IMR-90 (cell line): ENCODE results near the gene ABCB6. TPM values are rescaled to one million over a fixed set of nuclear protein-coding genes. Genes with fewer than 3 reads are reported as not detected.

Experiments
- ATAC-seq: fragments of 200-7000 bp; cut with Tn5 transposase; 2 replicates; pipeline ENCODE4 v1.9.1; 2020; ENCODE audit warnings: low read depth, mild to moderate bottlenecking, moderate library complexity
- BruUV-seq: library from RNA; stranded (reverse); fragments of 400-500 nt; replicated peaks from 2 replicates; lab custom pipeline; 2021; lab: Mats Ljungman, UMichigan
- CTCF ChIA-PET: fragments of 300-600 bp; formaldehyde crosslinking; extraction: SDS; loops from one replicate; lab custom pipeline; 2021; ENCODE audit warnings: antibody characterized with exemption; lab: Yijun Ruan, JAX
- POLR2A ChIA-PET: fragments of 300-600 bp; sonication (Branson Sonifier 250); formaldehyde crosslinking; loops from one replicate; lab custom pipeline; 2022; ENCODE audit warnings: antibody characterized with exemption; ENCODE audit not compliant: unreplicated experiment; lab: Charles Lee
- DNase-seq: peaks from one replicate; pipeline ENCODE4 v3.0.0; 2013
- H2AFZ ChIP-seq: replicated peaks from 2 replicates; pipeline ENCODE3; 2013; ENCODE audit warnings: low read length, mild to moderate bottlenecking; ENCODE audit not compliant: poor library complexity
- H2AK5ac ChIP-seq: 2 replicates; pipeline ENCODE4 v1.6.1; 2013; ENCODE audit warnings: low read depth, low read length, inconsistent platforms
- H2AK9ac ChIP-seq: replicated peaks from 2 replicates; pipeline ENCODE3; 2013; ENCODE audit warnings: mild to moderate bottlenecking, low read depth, low read length, moderate library complexity; ENCODE audit not compliant: poor library complexity
- H2BK120ac ChIP-seq: 2 replicates; pipeline ENCODE4 v1.6.1; 2013; ENCODE audit warnings: low read depth, low read length, inconsistent platforms
- H2BK15ac ChIP-seq: 3 replicates; pipeline ENCODE4 v1.6.1; 2013; ENCODE audit warnings: low read depth, low read length, inconsistent platforms
- H2BK20ac ChIP-seq: 2 replicates; pipeline ENCODE4 v1.6.1; 2013; ENCODE audit warnings: low read depth, mild to moderate bottlenecking, inconsistent platforms, low read length, moderate library complexity
- H2BK5ac ChIP-seq: 2 replicates; pipeline ENCODE4 v1.6.1; 2013; ENCODE audit warnings: mild to moderate bottlenecking, low read depth, low read length, inconsistent platforms; ENCODE audit not compliant: poor library complexity, severe bottlenecking
- H3K14ac ChIP-seq: replicated peaks from 2 replicates; pipeline ENCODE4 v1.6.1; 2013; ENCODE audit warnings: low read depth, low read length, inconsistent platforms
- H3K18ac ChIP-seq: 2 replicates; pipeline ENCODE4 v1.6.1; 2013; ENCODE audit warnings: low read depth, low read length, control low read depth
- H3K23ac ChIP-seq: 2 replicates; pipeline ENCODE4 v1.6.1; 2013; ENCODE audit warnings: low read depth, low read length, inconsistent platforms
- H3K27ac ChIP-seq: 2 replicates; pipeline ENCODE4 v1.5.1; 2013; ENCODE audit warnings: mild to moderate bottlenecking, control low read depth, low read length; ENCODE audit not compliant: insufficient read depth
- H3K27me3 ChIP-seq: 2 replicates; pipeline ENCODE4 v1.6.1; 2013; ENCODE audit warnings: low read length; ENCODE audit not compliant: control insufficient read depth, insufficient read depth
- H3K36me3 ChIP-seq: 2 replicates; pipeline ENCODE4 v1.6.1; 2013; ENCODE audit warnings: low read length, mixed read lengths; ENCODE audit not compliant: control insufficient read depth, insufficient read depth
- H3K4ac ChIP-seq: 2 replicates; pipeline ENCODE4 v1.6.1; 2013; ENCODE audit warnings: low read depth, low read length, inconsistent platforms
- H3K4me1 ChIP-seq: 2 replicates; pipeline ENCODE4 v1.6.1; 2013; ENCODE audit warnings: low read length, mixed read lengths; ENCODE audit not compliant: control insufficient read depth, insufficient read depth
- H3K4me2 ChIP-seq: 2 replicates; pipeline ENCODE4 v1.6.1; 2013; ENCODE audit warnings: low read depth, mild to moderate bottlenecking, control low read depth, low read length, moderate library complexity
- H3K4me3 ChIP-seq: 2 replicates; pipeline ENCODE4 v1.5.1; 2013; ENCODE audit warnings: low read depth, mild to moderate bottlenecking, control low read depth, low read length, moderate library complexity; ENCODE audit not compliant: insufficient read depth
- H3K56ac ChIP-seq: 2 replicates; pipeline ENCODE4 v1.6.1; 2013; ENCODE audit warnings: low read length, inconsistent platforms; ENCODE audit not compliant: insufficient read depth; ENCODE audit errors: extremely low read depth
- H3K79me1 ChIP-seq, 2 experiments: 2 replicates each; pipeline ENCODE4 v1.6.1; 2013; ENCODE audit warnings: low read length in 2 of 2, inconsistent platforms in 1 of 2, low read depth in 1 of 2
- H3K9ac ChIP-seq: 2 replicates; pipeline ENCODE4 v1.6.1; 2013; ENCODE audit warnings: low read depth, low read length, control low read depth
- H3K9me1 ChIP-seq: 2 replicates; pipeline ENCODE4 v1.6.1; 2013; ENCODE audit warnings: low read length, inconsistent platforms; ENCODE audit not compliant: insufficient read depth
- H3K9me3 ChIP-seq: 2 replicates; pipeline ENCODE4 v1.6.1; 2013; ENCODE audit warnings: low read length; ENCODE audit not compliant: control insufficient read depth, insufficient read depth
- H4K20me1 ChIP-seq: 2 replicates; pipeline ENCODE4 v1.6.1; 2013; ENCODE audit warnings: low read length, inconsistent platforms; ENCODE audit not compliant: insufficient read depth
- H4K5ac ChIP-seq: 2 replicates; pipeline ENCODE4 v1.6.1; 2013; ENCODE audit warnings: mild to moderate bottlenecking, low read depth, low read length, control low read depth
- H4K8ac ChIP-seq, 2 experiments: 2 replicates each; pipeline ENCODE4 v1.6.1; 2013; ENCODE audit warnings: low read depth in 2 of 2, low read length in 2 of 2, control low read depth in 1 of 2, inconsistent platforms in 1 of 2
- H4K91ac ChIP-seq: 2 replicates; pipeline ENCODE4 v1.6.1; 2013; ENCODE audit warnings: low read depth, low read length, inconsistent platforms; ENCODE audit not compliant: insufficient read depth
- BHLHE40 ChIP-seq: fragments of 150-350 bp; IDR thresholded peaks from 2 replicates; pipeline ENCODE4 v1.6.1; 2016; ENCODE audit warnings: mild to moderate bottlenecking, low read depth, low read length
- CEBPB ChIP-seq: IDR thresholded peaks from 2 replicates; pipeline ENCODE4 v1.6.1; 2012; ENCODE audit warnings: low read depth, low read length, improper control_type of control experiment
- CTCF ChIP-seq: conservative IDR thresholded peaks from 2 replicates; pipeline ENCODE4 v1.5.1; 2012; ENCODE audit warnings: mild to moderate bottlenecking, low read depth, low read length, improper control_type of control experiment
- ELK1 ChIP-seq: fragments of 150-350 bp; IDR thresholded peaks from 2 replicates; pipeline ENCODE4 v1.6.1; 2016; ENCODE audit warnings: low read depth, mild to moderate bottlenecking, low read length, moderate library complexity, borderline replicate concordance
- FOS ChIP-seq: fragments of 150-350 bp; IDR thresholded peaks from 2 replicates; pipeline ENCODE4 v1.6.1; 2016; ENCODE audit warnings: low read depth, low read length
- MAZ ChIP-seq: IDR thresholded peaks from 2 replicates; pipeline ENCODE4 v1.6.1; 2012; ENCODE audit warnings: low read depth, mild to moderate bottlenecking, low read length, improper control_type of control experiment, moderate library complexity, borderline replicate concordance
- NFE2L2 ChIP-seq: fragments of 150-350 bp; IDR thresholded peaks from 2 replicates; pipeline ENCODE4 v1.6.1; 2016; ENCODE audit warnings: low read depth, mild to moderate bottlenecking, low read length
- POLR2A ChIP-seq: IDR thresholded peaks from 2 replicates; pipeline ENCODE4 v1.6.1; 2012; ENCODE audit warnings: mild to moderate bottlenecking, low read depth, low read length
- RAD21 ChIP-seq: IDR thresholded peaks from 2 replicates; pipeline ENCODE4 v1.6.1; 2012; ENCODE audit warnings: low read length, improper control_type of control experiment
- RCOR1 ChIP-seq: IDR thresholded peaks from 2 replicates; pipeline ENCODE4 v1.6.1; 2012; ENCODE audit warnings: mild to moderate bottlenecking, low read length, improper control_type of control experiment; ENCODE audit not compliant: insufficient replicate concordance
- SMC3 ChIP-seq: fragments of 150-350 bp; IDR thresholded peaks from 2 replicates; pipeline ENCODE4 v1.6.1; 2016; ENCODE audit warnings: low read depth, mild to moderate bottlenecking, antibody characterized with exemption, low read length, moderate library complexity
- USF2 ChIP-seq: fragments of 150-350 bp; IDR thresholded peaks from 2 replicates; pipeline ENCODE4 v1.6.1; 2017; ENCODE audit warnings: mild to moderate bottlenecking, antibody characterized with exemption, low read length, low read depth
- WGBS, 2 experiments: methylation state at CpG; one replicate each; pipeline versions ENCODE4 v1.1.5 to v1.1.7; 2013; ENCODE audit warnings: missing lambda C conversion rate in 2 of 2; ENCODE audit not compliant: insufficient read length in 1 of 2; ENCODE audit errors: extremely low coverage in 2 of 2; 5-methylcytosine and 5-hydroxymethylcytosine counted together
- dilution Hi-C: fragments of 300-500 bp; cut with HindIII; formaldehyde crosslinking; loops from one replicate; pipeline ENCODE4 v1.14.3; 2018; ENCODE audit warnings: low sequenced_read_pairs; ENCODE audit not compliant: unreplicated experiment
- in situ Hi-C: fragments of 300-500 bp; cut with MboI; formaldehyde crosslinking; loops from 3 replicates; pipeline ENCODE4 v1.14.3; 2019; ENCODE audit warnings: low sequenced_read_pairs, inconsistent platforms, mixed read lengths
- intact Hi-C: fragments of 100-400 bp; cut with micrococcal nuclease; formaldehyde crosslinking; loops from 2 replicates; pipeline ENCODE4 v1.10.0; 2022
- polyA plus RNA-seq, 3 experiments: library from polyadenylated mRNA; depleted of rRNA; stranded (reverse); fragments of >200 nt; gene quantifications; 2 replicates each; pipeline ENCODE4 v1.2.3, GENCODE V29; 2012; ENCODE audit warnings: low replicate concordance in 1 of 3
- total RNA-seq: library from RNA; depleted of rRNA; stranded (reverse); fragments of >200 nt; gene quantifications from 2 replicates; pipeline ENCODE4 v1.2.3, GENCODE V29; 2012

Gene ABCB6
- total and polyA plus RNA-seq, 2 of the 4 experiments (the other 2 are of a cell fraction): 12.5 to 24.7 TPM

GRCh38 chr2:219214786-219215185 is 4.0 kb downstream of the ABCB6 start:
- Histone ChIP-seq H2BK15ac (no peak overlapping the region), H2AK5ac (no peak overlapping the region), H2BK5ac (no peak overlapping the region), H3K23ac (no peak overlapping the region), H3K36me3 (peaks cover 49% of the 10 kb centered on the region), H4K20me1 (peaks cover 11% of the 10 kb centered on the region), H4K91ac (no peak overlapping the region), H3K27me3 (no peaks in the 10 kb centered on the region), H3K4ac (no peak overlapping the region), H3K9me3 (no peaks in the 10 kb centered on the region), H2BK120ac (no peak overlapping the region), H3K14ac (no peak overlapping the region), H4K5ac (no peak overlapping the region), H2BK20ac (no peak overlapping the region), H3K4me1 (peaks cover 5% of the 10 kb centered on the region; the same call in 1 of the 2 replicates), H3K9ac (no peak overlapping the region), H3K56ac (no peak overlapping the region), H3K18ac (no peak overlapping the region), H2AFZ (no peak overlapping the region), H3K27ac (no peak overlapping the region), H3K4me2 (no peak overlapping the region), H3K79me1 (peaks cover 8 to 28% of the 10 kb centered on the region in 2 experiments; a peak in 3 of 4 replicates), H3K4me3 (no peak overlapping the region), H4K8ac (no peak overlapping the region), H2AK9ac (no peak overlapping the region), H3K9me1 (peaks cover 6% of the 10 kb centered on the region)
- no peak for TF ChIP-seq NFE2L2
- no peak for TF ChIP-seq POLR2A
- no peak for TF ChIP-seq ELK1
- no peak for TF ChIP-seq RAD21
- no peak for TF ChIP-seq FOS
- no peak for TF ChIP-seq SMC3
- no peak for TF ChIP-seq RCOR1
- no peak for TF ChIP-seq CTCF
- no peak for TF ChIP-seq CEBPB
- TF ChIP-seq USF2: no peak
- TF ChIP-seq MAZ: no peak
- TF ChIP-seq BHLHE40: no peak
- DNase-seq: no peak
- BruUV-seq: no TSS peak
- POLR2A ChIA-PET: interaction anchor here (0.6 kb wide), 1 partner anchor 27 kb away, joined by 4 read pairs; no protein-coding TSS in a partner anchor
- CTCF ChIA-PET: no interaction called here
- intact Hi-C loops (no loop called here), in situ Hi-C loops (no loop called here), dilution Hi-C loops (no loop called here)
- no peak for ATAC-seq
- 100% methylated on average over 1 of the region's 6 CpGs; no CpG with 5 or more reads in 1 of the 2 experiments for WGBS, 2 experiments
